ENCODE measurements around the gene QARS1.
A peak's percentile ranks its signal among the peaks of the same experiment; 100 is the strongest.

The QARS1 gene

GRCh38 chr3:49120096-49120437 is 15.5 kb upstream of the QARS1 start:
- H2BK15ac ChIP-seq (replicated peaks; ENCODE audit: low read depth) = no peak overlapping the region
- H3K4me1 ChIP-seq (ENCODE audit: control insufficient read depth, low read depth, low read length) = peaks cover 2% of the 10 kb centered on the region
- H4K5ac ChIP-seq (ENCODE audit: low read length) = no peak overlapping the region
- H3K27ac ChIP-seq (ENCODE audit: low read depth, low read length) = no peak overlapping the region
- no peak overlapping the region for H3K18ac ChIP-seq (ENCODE audit: low read length)
- H2AK5ac ChIP-seq (ENCODE audit: low read length) = no peak overlapping the region
- H2BK120ac ChIP-seq (ENCODE audit: low read depth, low read length) = no peak overlapping the region
- H2BK5ac ChIP-seq (ENCODE audit: low read length) = no peak overlapping the region
- peaks cover 7% of the 10 kb centered on the region for H3K36me3 ChIP-seq (ENCODE audit: control insufficient read depth, insufficient read depth, low read length)
- peaks cover 7% of the 10 kb centered on the region for H3K79me1 ChIP-seq (ENCODE audit: low read length)
- peaks cover 8% of the 10 kb centered on the region for H3K79me2 ChIP-seq (ENCODE audit: control insufficient read depth, insufficient read depth, low read length)
- H3K27me3 ChIP-seq (ENCODE audit: insufficient read depth, low read length, poor library complexity) = no peaks in the 10 kb centered on the region
- peak overlapping the region; percentile 94 for H3K23ac ChIP-seq (ENCODE audit: low read length)
- H3K9ac ChIP-seq (ENCODE audit: low read length) = peak overlapping the region; percentile 99
- no peak overlapping the region for H4K8ac ChIP-seq (ENCODE audit: low read depth, low read length)
- H3K4ac ChIP-seq (ENCODE audit: low read depth, low read length) = no peak overlapping the region
- peak overlapping the region; percentile 45 for H3K4me2 ChIP-seq (ENCODE audit: low read length)
- peak overlapping the region; percentile 99 for H3K56ac ChIP-seq (ENCODE audit: low read length)
- H3K4me3 ChIP-seq (ENCODE audit: low read length) = peak overlapping the region; percentile 92
- peak; percentile 12 for DNase-seq
- no CpG with 5 or more reads among the region's 9 CpGs for WGBS (ENCODE audit: extremely low coverage, insufficient coverage, low lambda C conversion rate)

DNA sequence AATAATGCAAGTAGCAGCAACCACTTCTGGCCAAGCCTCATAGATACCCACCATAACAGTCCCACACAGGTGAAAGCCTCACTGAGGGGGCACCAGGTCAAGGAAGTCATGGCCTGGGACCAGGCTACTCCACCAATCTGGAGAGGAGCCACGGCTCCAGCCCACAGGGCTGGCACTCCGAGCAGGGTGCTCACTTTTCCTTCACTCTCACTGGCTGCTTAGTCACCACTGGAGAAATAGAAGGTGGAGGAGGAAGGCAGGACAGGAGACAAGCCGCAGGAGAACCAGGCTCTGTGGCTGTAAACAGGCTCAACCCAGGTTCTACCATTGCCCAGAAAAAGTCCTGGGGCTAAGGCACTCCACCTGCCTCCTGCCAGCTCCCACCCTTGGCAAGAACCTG is 14.9 kb upstream of the QARS1 start:
- Histone ChIP-seq H3K9ac (ENCODE audit: low read length) (peak overlapping the region; percentile 99), H3K18ac (ENCODE audit: low read length) (no peak overlapping the region), H3K4ac (ENCODE audit: low read depth, low read length) (no peak overlapping the region), H2BK15ac (replicated peaks; ENCODE audit: low read depth) (no peak overlapping the region), H3K79me1 (ENCODE audit: low read length) (peaks cover 7% of the 10 kb centered on the region), H3K79me2 (ENCODE audit: control insufficient read depth, insufficient read depth, low read length) (peaks cover 8% of the 10 kb centered on the region), H2BK5ac (ENCODE audit: low read length) (no peak overlapping the region), H2BK120ac (ENCODE audit: low read depth, low read length) (no peak overlapping the region), H3K23ac (ENCODE audit: low read length) (no peak overlapping the region), H3K4me1 (ENCODE audit: control insufficient read depth, low read depth, low read length) (peaks cover 2% of the 10 kb centered on the region), H3K36me3 (ENCODE audit: control insufficient read depth, insufficient read depth, low read length) (peaks cover 9% of the 10 kb centered on the region), H4K8ac (ENCODE audit: low read depth, low read length) (no peak overlapping the region), H3K4me2 (ENCODE audit: low read length) (peak overlapping the region; percentile 45), H3K4me3 (ENCODE audit: low read length) (no peak overlapping the region), H2AK5ac (ENCODE audit: low read length) (no peak overlapping the region), H3K27ac (ENCODE audit: low read depth, low read length) (no peak overlapping the region), H3K27me3 (ENCODE audit: insufficient read depth, low read length, poor library complexity) (no peaks in the 10 kb centered on the region), H3K56ac (ENCODE audit: low read length) (peak overlapping the region; percentile 99), H4K5ac (ENCODE audit: low read length) (no peak overlapping the region)
- DNase-seq = no peak
- no CpG with 5 or more reads among the region's 3 CpGs for WGBS (ENCODE audit: extremely low coverage, insufficient coverage, low lambda C conversion rate)

DNA sequence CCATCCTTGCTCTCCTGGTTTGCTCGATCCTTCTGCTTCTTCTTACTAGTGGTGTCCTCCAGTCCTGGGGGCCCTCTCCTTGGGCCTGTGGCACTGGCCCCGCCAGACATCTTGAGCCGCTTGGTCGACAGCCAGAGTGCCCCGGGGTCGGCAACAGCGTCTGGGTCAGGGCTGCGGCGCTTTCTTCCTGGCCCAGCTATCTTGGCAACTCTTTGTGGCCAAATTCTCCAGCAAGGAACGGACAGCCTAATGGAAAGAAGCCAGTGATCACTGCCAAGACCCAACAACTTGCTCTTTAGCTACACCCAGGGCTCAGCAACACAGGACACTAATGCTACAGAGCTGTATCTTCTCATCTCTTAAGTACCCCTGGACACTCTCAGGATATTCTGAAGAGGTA is 14.5 kb upstream of the QARS1 start:
- Histone ChIP-seq H3K79me1 (ENCODE audit: low read length) (peaks cover 7% of the 10 kb centered on the region), H3K4ac (ENCODE audit: low read depth, low read length) (no peak overlapping the region), H3K79me2 (ENCODE audit: control insufficient read depth, insufficient read depth, low read length) (peaks cover 8% of the 10 kb centered on the region), H4K5ac (ENCODE audit: low read length) (no peak overlapping the region), H3K9ac (ENCODE audit: low read length) (no peak overlapping the region), H3K4me1 (ENCODE audit: control insufficient read depth, low read depth, low read length) (peaks cover 2% of the 10 kb centered on the region), H4K8ac (ENCODE audit: low read depth, low read length) (no peak overlapping the region), H2AK5ac (ENCODE audit: low read length) (no peak overlapping the region), H3K18ac (ENCODE audit: low read length) (no peak overlapping the region), H2BK5ac (ENCODE audit: low read length) (no peak overlapping the region), H3K36me3 (ENCODE audit: control insufficient read depth, insufficient read depth, low read length) (peaks cover 10% of the 10 kb centered on the region), H3K27me3 (ENCODE audit: insufficient read depth, low read length, poor library complexity) (no peaks in the 10 kb centered on the region), H3K27ac (ENCODE audit: low read depth, low read length) (no peak overlapping the region), H3K4me2 (ENCODE audit: low read length) (no peak overlapping the region), H3K4me3 (ENCODE audit: low read length) (no peak overlapping the region), H2BK120ac (ENCODE audit: low read depth, low read length) (no peak overlapping the region), H2BK15ac (replicated peaks; ENCODE audit: low read depth) (no peak overlapping the region), H3K23ac (ENCODE audit: low read length) (no peak overlapping the region), H3K56ac (ENCODE audit: low read length) (no peak overlapping the region)
- WGBS (ENCODE audit: extremely low coverage, insufficient coverage, low lambda C conversion rate) = no CpG with 5 or more reads among the region's 10 CpGs
- DNase-seq = no peak

DNA sequence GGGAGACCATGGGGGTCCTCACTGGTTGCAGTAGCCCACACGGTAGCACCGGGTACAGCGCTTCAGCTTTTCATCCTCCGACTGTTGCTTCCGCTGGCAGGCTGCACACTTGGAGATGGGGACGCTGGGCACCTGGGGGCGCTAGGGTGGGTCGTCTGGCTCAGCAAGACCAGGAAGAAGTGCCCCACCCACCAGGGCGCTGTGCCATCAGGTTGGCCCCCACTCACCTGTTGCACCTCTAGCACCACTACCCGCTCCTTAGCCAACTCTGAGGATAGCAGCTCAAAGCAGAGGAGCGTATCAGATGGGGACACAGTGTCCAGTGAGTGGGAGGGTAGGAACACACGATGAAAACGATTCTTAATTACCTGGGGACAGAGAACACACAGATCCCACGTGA is 7.7 kb upstream of the QARS1 start:
- Histone ChIP-seq H3K9ac (ENCODE audit: low read length) (no peak overlapping the region), H2BK120ac (ENCODE audit: low read depth, low read length) (no peak overlapping the region), H2AK5ac (ENCODE audit: low read length) (no peak overlapping the region), H3K4me3 (ENCODE audit: low read length) (no peak overlapping the region), H3K18ac (ENCODE audit: low read length) (no peak overlapping the region), H3K79me2 (ENCODE audit: control insufficient read depth, insufficient read depth, low read length) (no peaks in the 10 kb centered on the region), H3K27me3 (ENCODE audit: insufficient read depth, low read length, poor library complexity) (no peaks in the 10 kb centered on the region), H4K5ac (ENCODE audit: low read length) (no peak overlapping the region), H3K23ac (ENCODE audit: low read length) (no peak overlapping the region), H3K4ac (ENCODE audit: low read depth, low read length) (no peak overlapping the region), H3K27ac (ENCODE audit: low read depth, low read length) (no peak overlapping the region), H3K4me2 (ENCODE audit: low read length) (no peak overlapping the region), H4K8ac (ENCODE audit: low read depth, low read length) (no peak overlapping the region), H3K36me3 (ENCODE audit: control insufficient read depth, insufficient read depth, low read length) (peaks cover 29% of the 10 kb centered on the region), H3K56ac (ENCODE audit: low read length) (no peak overlapping the region), H2BK5ac (ENCODE audit: low read length) (no peak overlapping the region), H2BK15ac (replicated peaks; ENCODE audit: low read depth) (no peak overlapping the region), H3K79me1 (ENCODE audit: low read length) (no peaks in the 10 kb centered on the region), H3K4me1 (ENCODE audit: control insufficient read depth, low read depth, low read length) (no peaks in the 10 kb centered on the region)
- no CpG with 5 or more reads among the region's 14 CpGs for WGBS (ENCODE audit: extremely low coverage, insufficient coverage, low lambda C conversion rate)
- DNase-seq = no peak

GRCh38 chr3:49111347-49111746 is 6.8 kb upstream of the QARS1 start:
- H3K79me1 ChIP-seq (ENCODE audit: low read length) = no peaks in the 10 kb centered on the region

DNA sequence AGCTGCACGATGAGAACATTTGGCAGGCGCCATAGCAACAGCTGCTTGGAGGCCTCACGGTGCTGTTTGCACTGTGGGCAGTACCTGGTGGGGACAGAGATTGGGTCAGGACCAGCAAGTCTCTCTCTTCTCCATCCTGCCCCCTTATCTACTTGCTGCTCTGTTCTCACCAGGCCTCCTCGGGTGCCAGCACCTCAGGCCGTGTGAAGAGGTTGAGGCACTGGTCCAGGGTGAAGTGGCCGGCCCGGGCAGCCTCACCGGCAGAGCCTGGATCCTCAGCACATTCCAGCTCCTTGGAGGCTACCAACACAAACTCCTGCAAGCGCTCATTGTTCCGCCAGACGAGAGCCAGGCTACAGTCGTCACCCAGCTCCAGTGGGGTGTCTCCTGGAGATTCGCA is 6.2 kb upstream of the QARS1 start:
- no peak overlapping the region for H3K23ac ChIP-seq (ENCODE audit: low read length)
- H2BK120ac ChIP-seq (ENCODE audit: low read depth, low read length) = no peak overlapping the region
- H3K56ac ChIP-seq (ENCODE audit: low read length) = no peak overlapping the region
- no peak overlapping the region for H2BK15ac ChIP-seq (replicated peaks; ENCODE audit: low read depth)
- no peaks in the 10 kb centered on the region for H3K27me3 ChIP-seq (ENCODE audit: insufficient read depth, low read length, poor library complexity)
- H2BK5ac ChIP-seq (ENCODE audit: low read length) = no peak overlapping the region
- no peak overlapping the region for H3K18ac ChIP-seq (ENCODE audit: low read length)
- no peak overlapping the region for H4K8ac ChIP-seq (ENCODE audit: low read depth, low read length)
- H3K4me2 ChIP-seq (ENCODE audit: low read length) = no peak overlapping the region
- no peak overlapping the region for H3K9ac ChIP-seq (ENCODE audit: low read length)
- no peak overlapping the region for H3K4ac ChIP-seq (ENCODE audit: low read depth, low read length)
- no peaks in the 10 kb centered on the region for H3K79me1 ChIP-seq (ENCODE audit: low read length)
- H3K79me2 ChIP-seq (ENCODE audit: control insufficient read depth, insufficient read depth, low read length) = no peaks in the 10 kb centered on the region
- no peak overlapping the region for H3K27ac ChIP-seq (ENCODE audit: low read depth, low read length)
- H4K5ac ChIP-seq (ENCODE audit: low read length) = no peak overlapping the region
- no peak overlapping the region for H3K4me3 ChIP-seq (ENCODE audit: low read length)
- peaks cover 29% of the 10 kb centered on the region for H3K36me3 ChIP-seq (ENCODE audit: control insufficient read depth, insufficient read depth, low read length)
- DNase-seq = no peak
- no CpG with 5 or more reads among the region's 13 CpGs for WGBS (ENCODE audit: extremely low coverage, insufficient coverage, low lambda C conversion rate)
- H3K4me1 ChIP-seq (ENCODE audit: control insufficient read depth, low read depth, low read length) = no peaks in the 10 kb centered on the region
- no peak overlapping the region for H2AK5ac ChIP-seq (ENCODE audit: low read length)

More at GRCh38 chr3:49111347-49111746, 6.8 kb upstream of the QARS1 start:
- DNase-seq = no peak
- no peak overlapping the region for H2BK5ac ChIP-seq (ENCODE audit: low read length)
- H4K5ac ChIP-seq (ENCODE audit: low read length) = no peak overlapping the region
- H2AK5ac ChIP-seq (ENCODE audit: low read length) = no peak overlapping the region
- H3K56ac ChIP-seq (ENCODE audit: low read length) = no peak overlapping the region
- H3K79me2 ChIP-seq (ENCODE audit: control insufficient read depth, insufficient read depth, low read length) = no peaks in the 10 kb centered on the region
- H3K4me2 ChIP-seq (ENCODE audit: low read length) = no peak overlapping the region
- H3K4ac ChIP-seq (ENCODE audit: low read depth, low read length) = no peak overlapping the region
- H3K27me3 ChIP-seq (ENCODE audit: insufficient read depth, low read length, poor library complexity) = no peaks in the 10 kb centered on the region
- H3K27ac ChIP-seq (ENCODE audit: low read depth, low read length) = no peak overlapping the region
- H3K4me1 ChIP-seq (ENCODE audit: control insufficient read depth, low read depth, low read length) = no peaks in the 10 kb centered on the region
- H4K8ac ChIP-seq (ENCODE audit: low read depth, low read length) = no peak overlapping the region
- H3K23ac ChIP-seq (ENCODE audit: low read length) = no peak overlapping the region
- no peak overlapping the region for H2BK120ac ChIP-seq (ENCODE audit: low read depth, low read length)
- peaks cover 29% of the 10 kb centered on the region for H3K36me3 ChIP-seq (ENCODE audit: control insufficient read depth, insufficient read depth, low read length)
- H3K9ac ChIP-seq (ENCODE audit: low read length) = no peak overlapping the region
- WGBS (ENCODE audit: extremely low coverage, insufficient coverage, low lambda C conversion rate) = no CpG with 5 or more reads among the region's 6 CpGs
- no peak overlapping the region for H3K18ac ChIP-seq (ENCODE audit: low read length)
- no peak overlapping the region for H2BK15ac ChIP-seq (replicated peaks; ENCODE audit: low read depth)
- no peak overlapping the region for H3K4me3 ChIP-seq (ENCODE audit: low read length)

Data from mesendoderm (in vitro differentiated cells).